OCI-LY7 (cell line): ENCODE measurements around the gene SSBP4. TPM values are rescaled to one million over a fixed set of nuclear protein-coding genes. Genes with fewer than 3 reads are reported as not detected.

Source experiments
- BruUV-seq: library from RNA; stranded (reverse); fragments of 400-500 nt; replicated peaks from 2 replicates; lab custom pipeline; 2021; lab: Mats Ljungman, UMichigan
- CTCF ChIA-PET: fragments of 300-600 bp; sonication (Branson Sonifier 250); formaldehyde crosslinking; loops from one replicate; lab custom pipeline; 2022; ENCODE audit warnings: antibody characterized with exemption; ENCODE audit not compliant: unreplicated experiment; lab: Charles Lee
- POLR2A ChIA-PET: fragments of 300-600 bp; sonication (Branson Sonifier 250); formaldehyde crosslinking; loops from one replicate; lab custom pipeline; 2022; ENCODE audit warnings: antibody characterized with exemption; lab: Charles Lee
- DNase-seq: peaks from one replicate; pipeline ENCODE4 v3.0.0-alpha.2; 2015; ENCODE audit warnings: low spot score
- H2AFZ ChIP-seq: fragments of 200-600 bp; sonication (generic), shearing (Covaris generic); 2 replicates; pipeline ENCODE4 v1.6.1; 2014; ENCODE audit warnings: mild to moderate bottlenecking, antibody characterized with exemption, low read length, moderate library complexity
- H3K27ac ChIP-seq: fragments of 200-600 bp; sonication (generic); 2 replicates; pipeline ENCODE4 v1.5.1; 2014; ENCODE audit warnings: mixed run types, low read depth, mild to moderate bottlenecking, moderate library complexity, low read length, inconsistent platforms; ENCODE audit not compliant: poor library complexity, severe bottlenecking
- H3K36me3 ChIP-seq: fragments of 200-600 bp; sonication (generic); 2 replicates; pipeline ENCODE4 v1.6.1; 2014; ENCODE audit warnings: mild to moderate bottlenecking, antibody characterized with exemption, low read length, moderate library complexity, mixed read lengths; ENCODE audit not compliant: insufficient read depth
- H3K4me1 ChIP-seq: fragments of 200-600 bp; sonication (generic); 2 replicates; pipeline ENCODE4 v1.5.1; 2014; ENCODE audit warnings: mild to moderate bottlenecking, low read length; ENCODE audit not compliant: insufficient read depth, poor library complexity, severe bottlenecking
- H3K4me2 ChIP-seq: fragments of 200-600 bp; sonication (generic); 2 replicates; pipeline ENCODE4 v1.6.1; 2014; ENCODE audit warnings: mild to moderate bottlenecking, low read length
- H3K4me3 ChIP-seq: fragments of 200-600 bp; sonication (generic); 2 replicates; pipeline ENCODE4 v1.5.1; 2014; ENCODE audit warnings: mild to moderate bottlenecking, low read depth, low read length; ENCODE audit not compliant: poor library complexity, severe bottlenecking
- H3K79me2 ChIP-seq: fragments of 200-600 bp; sonication (generic); 2 replicates; pipeline ENCODE4 v1.6.1; 2016; ENCODE audit warnings: low read depth, mild to moderate bottlenecking, low read length, moderate library complexity, mixed read lengths; ENCODE audit not compliant: insufficient read depth
- H3K9me2 ChIP-seq: fragments of 200-600 bp; sonication (generic); 2 replicates; pipeline ENCODE4 v1.6.1; 2016; ENCODE audit warnings: mild to moderate bottlenecking, low read length, mixed read lengths; ENCODE audit not compliant: insufficient read depth
- H3K9me3 ChIP-seq: fragments of 200-600 bp; sonication (generic); 2 replicates; pipeline ENCODE4 v1.6.1; 2014; ENCODE audit warnings: mild to moderate bottlenecking, mixed run types, low read length, mixed read lengths
- H4K20me1 ChIP-seq: fragments of 200-600 bp; sonication (generic); 2 replicates; pipeline ENCODE4 v1.6.1; 2014; ENCODE audit warnings: mild to moderate bottlenecking, antibody characterized with exemption, low read length, moderate library complexity, mixed read lengths; ENCODE audit not compliant: insufficient read depth
- EZH2phosphoT487 ChIP-seq: fragments of 200-600 bp; sonication (generic); IDR thresholded peaks from 2 replicates; pipeline ENCODE4 v1.6.1; 2018; ENCODE audit warnings: low read depth, borderline replicate concordance, mild to moderate bottlenecking, mixed run types, antibody characterized with exemption, low read length, moderate library complexity, mixed read lengths
- intact Hi-C: fragments of 100-400 bp; cut with micrococcal nuclease; formaldehyde crosslinking; loops from one replicate; pipeline ENCODE4 v1.10.0; 2022; ENCODE audit not compliant: unreplicated experiment
- total RNA-seq, 2 experiments: library from RNA; depleted of rRNA in 1 of 2; stranded (reverse); fragments of >200 nt in 1 of 2; shearing (Covaris generic) in 1 of 2; gene quantifications; 2 replicates each; pipeline ENCODE4 v1.2.3, GENCODE V29; 2014 to 2022
- TF ChIP-seq, protein P1 (sequence below): fragments of 200-600 bp; sonication (generic); conservative IDR thresholded peaks from 2 replicates; pipeline ENCODE4 v1.5.1; 2014; ENCODE audit warnings: mild to moderate bottlenecking, antibody characterized with exemption, low read length, moderate library complexity, mixed read lengths

SSBP4 gene
- total RNA-seq, 2 experiments from 2014 or later, result 92.9 to 117 TPM

GRCh38 chr19:18390065-18390907 is 28.9 kb upstream of the SSBP4 start:
- POLR2A ChIA-PET, result no interaction called here
- H3K9me3 ChIP-seq, result no peaks in the 10 kb centered on the region
- no peak overlapping the region for H3K4me3 ChIP-seq
- H4K20me1 ChIP-seq, result no peaks in the 10 kb centered on the region
- H3K9me2 ChIP-seq, result no peaks in the 10 kb centered on the region
- H3K36me3 ChIP-seq, result no peaks in the 10 kb centered on the region
- CTCF ChIA-PET, result no interaction called here
- no peak overlapping the region for H3K27ac ChIP-seq
- no peak overlapping the region for H2AFZ ChIP-seq
- intact Hi-C loops, result no loop called here
- no peak overlapping the region for H3K4me2 ChIP-seq
- BruUV-seq, result no TSS peak
- peaks cover 21% of the 10 kb centered on the region for H3K4me1 ChIP-seq
- TF ChIP-seq, protein P1, sequence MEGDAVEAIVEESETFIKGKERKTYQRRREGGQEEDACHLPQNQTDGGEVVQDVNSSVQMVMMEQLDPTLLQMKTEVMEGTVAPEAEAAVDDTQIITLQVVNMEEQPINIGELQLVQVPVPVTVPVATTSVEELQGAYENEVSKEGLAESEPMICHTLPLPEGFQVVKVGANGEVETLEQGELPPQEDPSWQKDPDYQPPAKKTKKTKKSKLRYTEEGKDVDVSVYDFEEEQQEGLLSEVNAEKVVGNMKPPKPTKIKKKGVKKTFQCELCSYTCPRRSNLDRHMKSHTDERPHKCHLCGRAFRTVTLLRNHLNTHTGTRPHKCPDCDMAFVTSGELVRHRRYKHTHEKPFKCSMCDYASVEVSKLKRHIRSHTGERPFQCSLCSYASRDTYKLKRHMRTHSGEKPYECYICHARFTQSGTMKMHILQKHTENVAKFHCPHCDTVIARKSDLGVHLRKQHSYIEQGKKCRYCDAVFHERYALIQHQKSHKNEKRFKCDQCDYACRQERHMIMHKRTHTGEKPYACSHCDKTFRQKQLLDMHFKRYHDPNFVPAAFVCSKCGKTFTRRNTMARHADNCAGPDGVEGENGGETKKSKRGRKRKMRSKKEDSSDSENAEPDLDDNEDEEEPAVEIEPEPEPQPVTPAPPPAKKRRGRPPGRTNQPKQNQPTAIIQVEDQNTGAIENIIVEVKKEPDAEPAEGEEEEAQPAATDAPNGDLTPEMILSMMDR, result no peak
- TF ChIP-seq EZH2phosphoT487, result no peak
- no peak for DNase-seq
- no peaks in the 10 kb centered on the region for H3K79me2 ChIP-seq

DNA sequence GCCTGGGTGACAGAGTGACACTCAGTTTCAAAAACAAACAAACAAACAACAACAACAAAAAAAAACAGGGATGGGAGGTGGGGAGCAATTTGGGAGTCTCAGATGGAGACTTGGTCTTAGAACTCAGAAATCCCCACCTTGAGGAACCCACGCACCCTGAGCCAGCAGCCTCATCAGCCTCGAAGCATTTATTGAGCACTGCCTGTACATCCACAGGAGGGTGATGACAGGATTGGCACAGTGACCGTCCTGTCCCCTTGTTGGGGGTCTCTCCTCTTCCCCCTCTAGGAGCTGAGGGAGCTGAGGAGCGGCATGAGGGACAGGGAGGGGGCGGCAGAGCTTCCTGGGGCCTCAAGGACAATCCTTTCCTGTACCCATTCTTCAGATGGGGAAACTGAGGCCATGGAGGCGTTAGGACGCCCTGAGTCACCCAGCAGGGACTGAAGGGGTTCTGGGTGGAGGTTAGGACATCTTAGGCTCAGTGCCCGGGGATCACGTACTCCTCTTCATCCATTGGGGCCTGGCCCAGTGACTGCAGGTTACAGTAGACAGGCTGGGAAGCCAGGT is 27.6 kb upstream of the SSBP4 start:
- BruUV-seq, result no TSS peak
- Histone ChIP-seq H3K79me2 (no peaks in the 10 kb centered on the region), H3K27ac (no peak overlapping the region), H4K20me1 (no peaks in the 10 kb centered on the region), H3K9me2 (no peaks in the 10 kb centered on the region), H3K4me1 (peaks cover 25% of the 10 kb centered on the region), H3K36me3 (no peaks in the 10 kb centered on the region), H3K4me3 (no peak overlapping the region), H2AFZ (no peak overlapping the region), H3K4me2 (no peak overlapping the region), H3K9me3 (no peaks in the 10 kb centered on the region)
- POLR2A ChIA-PET, result no interaction called here
- no peak for TF ChIP-seq EZH2phosphoT487
- TF ChIP-seq, protein P1, result no peak
- CTCF ChIA-PET, result interaction anchor here (1.3 kb wide), 1 partner anchor 55 kb away, joined by 3 read pairs; no protein-coding TSS in a partner anchor
- no peak for DNase-seq
- intact Hi-C loops, result no loop called here

DNA sequence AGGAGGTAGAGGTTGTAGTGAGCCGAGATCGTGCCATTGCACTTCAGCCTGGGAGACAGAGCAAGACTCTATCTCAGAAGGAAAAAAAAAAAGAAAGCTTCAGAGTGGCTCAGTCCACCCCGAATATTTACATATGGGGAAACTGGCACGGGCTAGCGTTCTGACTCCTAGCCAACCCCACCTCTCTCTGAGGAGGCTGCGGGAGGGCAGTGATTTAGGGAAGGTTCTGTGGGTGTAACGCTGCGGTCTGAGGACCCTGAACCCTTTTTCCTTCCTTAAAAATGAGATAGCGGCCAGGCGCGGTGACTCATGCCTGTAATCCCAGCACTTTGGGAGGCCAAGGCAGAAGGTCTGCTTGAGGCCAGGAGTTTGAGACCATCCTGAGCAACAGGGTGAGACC is 26.8 kb upstream of the SSBP4 start:
- no TSS peak for BruUV-seq
- DNase-seq, result no peak
- no peaks in the 10 kb centered on the region for H4K20me1 ChIP-seq
- intact Hi-C loops, result no loop called here
- H3K4me1 ChIP-seq, result peaks cover 33% of the 10 kb centered on the region
- peak overlapping the region; percentile 41; the same call in 1 of the 2 replicates for H2AFZ ChIP-seq
- no peaks in the 10 kb centered on the region for H3K9me3 ChIP-seq
- H3K4me3 ChIP-seq, result no peak overlapping the region
- ChIA-PET POLR2A (no interaction called here), CTCF (interaction anchor here (1.3 kb wide), 1 partner anchor 56 kb away, joined by 3 read pairs; no protein-coding TSS in a partner anchor)
- no peaks in the 10 kb centered on the region for H3K9me2 ChIP-seq
- H3K27ac ChIP-seq, result no peak overlapping the region
- no peaks in the 10 kb centered on the region for H3K36me3 ChIP-seq
- H3K4me2 ChIP-seq, result peak overlapping the region; percentile 28; the same call in 1 of the 2 replicates
- TF ChIP-seq, protein P1, result no peak
- H3K79me2 ChIP-seq, result no peaks in the 10 kb centered on the region
